GM23248 (cell line): ENCODE data around the gene NACC1.

Experiments used
- EZH2 ChIP-seq: fragments of 200-600 bp; sonication (generic); IDR thresholded peaks from 2 replicates; pipeline ENCODE4 v1.6.1; 2018; ENCODE audit warnings: antibody characterized with exemption, mild to moderate bottlenecking; ENCODE audit not compliant: insufficient read depth, poor library complexity, severe bottlenecking
- EZH2phosphoT487 ChIP-seq: fragments of 200-600 bp; sonication (generic); IDR thresholded peaks from 2 replicates; pipeline ENCODE4 v1.6.1; 2018; ENCODE audit warnings: antibody characterized with exemption, moderate library complexity, mild to moderate bottlenecking, low read depth; ENCODE audit not compliant: insufficient read depth

DNA sequence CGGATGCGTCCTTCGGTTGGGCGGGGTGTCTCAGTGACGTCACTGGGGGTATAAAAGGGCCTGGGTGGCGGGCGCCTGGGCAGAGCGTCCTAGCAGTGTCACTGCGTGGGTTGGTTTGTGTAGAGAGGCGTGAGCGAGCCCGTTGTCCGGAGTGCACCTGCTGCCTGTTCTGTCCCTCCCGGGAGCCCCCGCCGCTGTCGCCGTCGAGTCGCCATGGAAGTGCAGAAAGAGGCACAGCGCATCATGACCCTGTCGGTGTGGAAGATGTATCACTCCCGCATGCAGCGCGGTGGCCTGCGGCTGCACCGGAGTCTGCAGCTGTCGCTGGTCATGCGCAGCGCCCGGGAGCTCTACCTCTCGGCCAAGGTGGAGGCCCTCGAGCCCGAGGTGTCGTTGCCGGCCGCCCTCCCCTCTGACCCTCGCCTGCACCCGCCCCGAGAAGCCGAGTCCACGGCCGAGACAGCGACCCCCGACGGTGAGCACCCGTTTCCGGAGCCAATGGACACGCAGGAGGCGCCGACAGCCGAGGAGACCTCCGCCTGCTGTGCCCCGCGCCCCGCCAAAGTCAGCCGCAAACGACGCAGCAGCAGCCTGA lies 35.0 kb downstream of the NACC1 start:
- TF ChIP-seq EZH2phosphoT487 (no peak), EZH2 (no peak)
